ENCODE data around the gene ROBO2.

ROBO2 gene

DNA sequence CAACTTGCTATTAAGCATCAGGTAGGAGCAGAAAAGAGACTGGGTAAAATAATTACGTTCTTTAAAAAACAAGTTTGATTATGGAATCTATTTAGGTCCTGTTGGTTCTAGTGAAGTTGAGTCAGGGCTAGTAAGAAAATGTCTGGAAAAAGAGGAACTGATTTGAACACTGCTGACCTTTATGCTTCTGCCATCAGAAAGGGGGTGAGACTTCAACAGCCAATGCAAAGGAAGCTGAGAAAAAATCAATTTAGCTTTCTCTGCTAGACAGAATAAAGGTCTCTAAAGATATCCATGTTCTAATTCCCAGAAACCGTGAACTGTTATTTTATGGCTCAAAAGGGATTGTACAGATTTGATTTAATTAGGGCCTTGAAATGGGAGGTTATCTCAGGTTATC, 157.5 kb downstream of the ROBO2 start:
- in situ Hi-C loops (cut with MboI; ENCODE audit: low sequenced_read_pairs, unreplicated experiment): no loop called here
- no peak for DNase-seq (ENCODE audit: low spot score)
- TF ChIP-seq, protein P1, sequence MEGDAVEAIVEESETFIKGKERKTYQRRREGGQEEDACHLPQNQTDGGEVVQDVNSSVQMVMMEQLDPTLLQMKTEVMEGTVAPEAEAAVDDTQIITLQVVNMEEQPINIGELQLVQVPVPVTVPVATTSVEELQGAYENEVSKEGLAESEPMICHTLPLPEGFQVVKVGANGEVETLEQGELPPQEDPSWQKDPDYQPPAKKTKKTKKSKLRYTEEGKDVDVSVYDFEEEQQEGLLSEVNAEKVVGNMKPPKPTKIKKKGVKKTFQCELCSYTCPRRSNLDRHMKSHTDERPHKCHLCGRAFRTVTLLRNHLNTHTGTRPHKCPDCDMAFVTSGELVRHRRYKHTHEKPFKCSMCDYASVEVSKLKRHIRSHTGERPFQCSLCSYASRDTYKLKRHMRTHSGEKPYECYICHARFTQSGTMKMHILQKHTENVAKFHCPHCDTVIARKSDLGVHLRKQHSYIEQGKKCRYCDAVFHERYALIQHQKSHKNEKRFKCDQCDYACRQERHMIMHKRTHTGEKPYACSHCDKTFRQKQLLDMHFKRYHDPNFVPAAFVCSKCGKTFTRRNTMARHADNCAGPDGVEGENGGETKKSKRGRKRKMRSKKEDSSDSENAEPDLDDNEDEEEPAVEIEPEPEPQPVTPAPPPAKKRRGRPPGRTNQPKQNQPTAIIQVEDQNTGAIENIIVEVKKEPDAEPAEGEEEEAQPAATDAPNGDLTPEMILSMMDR (IDR thresholded peaks at IDR 0.05; ENCODE audit: borderline replicate concordance, control extremely low read depth, extremely low read depth, insufficient read depth, missing control alignments): no peak

DNA sequence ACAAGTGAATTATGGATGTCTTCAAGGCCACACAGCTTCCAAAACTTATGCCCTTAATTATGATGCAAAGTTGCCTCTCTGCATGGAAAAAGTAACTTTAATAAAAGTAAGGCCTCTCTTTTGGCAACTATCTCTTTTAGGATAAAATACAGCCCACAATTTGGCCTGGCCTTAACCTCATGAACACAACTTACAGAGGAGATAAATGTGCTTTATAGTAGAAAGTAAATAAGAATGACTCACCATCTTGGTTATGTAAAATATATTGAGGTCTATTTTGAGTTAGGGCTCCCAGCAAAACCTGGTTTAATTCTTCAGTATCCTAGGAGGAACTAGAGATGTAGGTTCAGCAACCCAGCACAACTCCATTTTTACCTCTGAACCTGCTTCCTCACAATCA, 164.0 kb downstream of the ROBO2 start:
- TF ChIP-seq, protein P1 (IDR thresholded peaks at IDR 0.05; ENCODE audit: borderline replicate concordance, control extremely low read depth, extremely low read depth, insufficient read depth, missing control alignments): no peak
- in situ Hi-C loops (cut with MboI; ENCODE audit: low sequenced_read_pairs, unreplicated experiment): no loop called here
- no peak for DNase-seq (ENCODE audit: low spot score)

DNA sequence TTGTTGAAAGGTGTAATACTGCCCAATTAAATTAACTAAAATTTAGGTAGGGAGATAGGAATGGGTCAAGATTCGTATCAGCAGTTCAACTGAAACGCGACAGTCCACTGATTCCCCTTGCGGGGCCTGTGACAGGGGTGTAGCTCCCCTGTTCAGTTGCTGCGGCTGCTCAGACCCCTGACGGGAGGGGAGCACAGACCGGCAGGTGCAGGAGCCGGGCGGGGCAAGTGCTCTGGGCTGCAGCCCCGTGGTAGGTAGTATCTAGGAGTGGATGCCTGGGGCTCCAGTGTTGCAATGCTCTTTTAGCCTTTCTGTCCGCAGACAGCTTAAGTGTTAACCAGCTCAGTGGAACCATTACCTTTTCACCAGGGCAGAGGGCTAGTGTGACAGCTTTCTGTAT, 164.9 kb downstream of the ROBO2 start:
- in situ Hi-C loops (cut with MboI; ENCODE audit: low sequenced_read_pairs, unreplicated experiment): no loop called here
- TF ChIP-seq, protein P1 (IDR thresholded peaks at IDR 0.05; ENCODE audit: borderline replicate concordance, control extremely low read depth, extremely low read depth, insufficient read depth, missing control alignments): no peak
- DNase-seq (ENCODE audit: low spot score): no peak

DNA sequence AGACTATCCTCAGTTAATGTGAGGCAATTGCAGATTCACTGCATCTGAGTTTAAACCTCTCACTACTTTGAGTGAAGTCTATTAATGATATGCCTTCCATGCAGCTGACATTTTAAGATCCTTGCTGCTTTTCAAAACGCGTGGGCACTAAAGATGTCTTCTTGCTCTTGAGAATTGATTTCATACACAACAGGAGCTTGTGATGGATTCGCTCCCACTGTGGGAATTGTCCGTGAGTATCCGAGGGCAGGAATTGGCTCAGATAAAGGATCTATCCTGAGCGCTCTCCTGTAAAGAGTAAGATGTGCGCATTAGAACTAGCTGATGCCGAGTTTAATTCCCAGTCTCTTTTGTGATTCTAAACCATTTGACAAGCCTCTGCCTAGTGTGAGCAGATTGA, 167.9 kb downstream of the ROBO2 start:
- DNase-seq (ENCODE audit: low spot score): no peak
- in situ Hi-C loops (cut with MboI; ENCODE audit: low sequenced_read_pairs, unreplicated experiment): no loop called here

DNA sequence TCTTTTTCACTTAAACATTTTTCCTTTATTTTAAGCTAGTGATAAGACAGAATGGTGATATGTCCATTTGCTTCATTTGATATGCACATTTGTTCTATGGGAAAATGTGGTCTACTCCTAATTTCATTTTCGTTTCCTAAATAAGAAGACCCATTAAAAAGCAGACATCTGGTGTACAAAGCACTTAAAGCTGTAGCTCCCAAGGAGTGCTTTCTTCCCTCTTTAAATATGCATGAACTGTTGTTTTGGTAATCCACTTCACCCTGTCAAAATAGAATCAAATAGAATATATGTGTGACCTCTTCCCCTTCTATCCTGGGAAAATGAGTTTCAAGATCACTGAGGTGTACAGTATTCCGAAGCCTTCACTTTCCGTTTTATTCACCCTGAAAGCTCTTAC, 182.8 kb downstream of the ROBO2 start:
- TF ChIP-seq, protein P1 (IDR thresholded peaks at IDR 0.05; ENCODE audit: borderline replicate concordance, control extremely low read depth, extremely low read depth, insufficient read depth, missing control alignments): no peak
- DNase-seq (ENCODE audit: low spot score): no peak
- in situ Hi-C loops (cut with MboI; ENCODE audit: low sequenced_read_pairs, unreplicated experiment): no loop called here

More for the DNA sequence above, 167.9 kb downstream of the ROBO2 start:
- TF ChIP-seq, protein P1 (IDR thresholded peaks at IDR 0.05; ENCODE audit: borderline replicate concordance, control extremely low read depth, extremely low read depth, insufficient read depth, missing control alignments): no peak

DNA sequence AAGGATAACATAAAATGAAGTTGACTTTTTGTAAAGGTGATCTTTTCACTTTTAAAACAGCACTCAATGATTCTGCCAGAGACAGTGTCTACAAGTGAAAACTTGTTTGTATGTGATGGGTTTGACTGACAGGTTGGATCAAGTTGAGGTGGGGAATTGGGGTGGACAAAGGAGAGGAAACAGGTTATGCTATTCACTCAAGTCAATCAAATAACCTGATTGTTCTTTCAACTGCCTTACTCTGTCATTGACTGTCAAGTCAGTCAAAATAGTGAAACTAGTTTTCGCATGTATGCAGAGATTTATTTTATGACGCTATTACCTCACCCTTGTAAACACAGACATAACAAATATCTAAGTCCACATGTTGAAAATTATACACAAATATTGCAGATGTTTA, 187.7 kb downstream of the ROBO2 start:
- in situ Hi-C loops (cut with MboI; ENCODE audit: low sequenced_read_pairs, unreplicated experiment): no loop called here
- no peak for DNase-seq (ENCODE audit: low spot score)
- TF ChIP-seq, protein P1 (IDR thresholded peaks at IDR 0.05; ENCODE audit: borderline replicate concordance, control extremely low read depth, extremely low read depth, insufficient read depth, missing control alignments): no peak

DNA sequence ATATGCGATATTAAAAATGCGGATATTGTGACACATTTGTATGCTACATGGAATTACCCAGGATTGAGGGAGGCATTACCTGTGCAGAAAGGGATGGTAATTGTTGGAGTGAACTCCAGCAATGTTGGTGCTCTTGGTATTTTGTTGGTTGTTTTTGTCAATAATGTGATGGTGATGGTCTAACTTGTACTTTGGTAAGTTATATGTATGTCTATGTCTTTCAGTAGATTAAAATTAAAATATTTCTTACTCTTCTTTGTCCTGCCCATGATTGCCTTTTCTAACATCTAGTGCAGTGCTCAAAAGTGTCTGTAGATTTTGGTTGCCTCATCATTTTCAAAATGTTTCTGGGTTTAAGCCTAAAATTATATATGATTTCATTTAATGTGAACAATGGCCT, 192.7 kb downstream of the ROBO2 start:
- in situ Hi-C loops (cut with MboI; ENCODE audit: low sequenced_read_pairs, unreplicated experiment): no loop called here

More for the DNA sequence above, 192.7 kb downstream of the ROBO2 start:
- TF ChIP-seq, protein P1 (IDR thresholded peaks at IDR 0.05; ENCODE audit: borderline replicate concordance, control extremely low read depth, extremely low read depth, insufficient read depth, missing control alignments): no peak
- no peak for DNase-seq (ENCODE audit: low spot score)
